Suppressor macrophage treated with lipopolysaccharide for 1 hour (primary cell): ENCODE data around the gene GJA9.
A peak's percentile ranks its signal among the peaks of the same experiment; 100 is the strongest.
"Not testable (repeated sequence)": the region's sequence is repeated elsewhere in the genome, so short reads cannot be mapped to it uniquely, and the experiment has no call there.

Source experiments
- DNase-seq, 3 donors: peaks; one replicate each; pipeline ENCODE4 v3.0.0-alpha.2; 2020 to 2022

GJA9 gene

GRCh38 chr1:38873027-38873969 lies 8.1 kb downstream of the GJA9 start, which contains the start of gene MYCBP:
TSS of gene MYCBP (minus strand) at chr1:38873348. CDS start at chr1:38873305, 43 bp downstream.
- peak; percentile 96 to 97 (median 97) for DNase-seq

GRCh38 chr1:38872401-38873026 lies 8.9 kb downstream of the GJA9 start:
- peak; percentile 31 to 41 (median 33) for DNase-seq

- no peak for DNase-seq
These were observed 10.4 kb downstream of the GJA9 start for GRCh38 chr1:38870996-38871395.

GRCh38 chr1:38867208-38867607 lies 14.2 kb downstream of the GJA9 start:
- DNase-seq = no peak

- DNase-seq = no peak
These were observed 16.2 kb downstream of the GJA9 start for GRCh38 chr1:38865112-38865715.

- no peak for DNase-seq
These were observed 21.0 kb downstream of the GJA9 start for GRCh38 chr1:38860454-38860795.

- DNase-seq = peak; percentile 99
These were observed 21.6 kb downstream of the GJA9 start, which contains the start of gene RRAGC for GRCh38 chr1:38859561-38860453. TSS of gene RRAGC (minus strand) at chr1:38859772. CDS start at chr1:38859646, 126 bp downstream.

GRCh38 chr1:38858833-38859560 lies 22.4 kb downstream of the GJA9 start:
- DNase-seq = peak; percentile 84 to 96 (median 90)

- DNase-seq = no peak
These were observed 28.6 kb downstream of the GJA9 start for GRCh38 chr1:38852780-38853179.

- peak; percentile 39 to 66 (median 66) for DNase-seq
These were observed 33.3 kb downstream of the GJA9 start for GRCh38 chr1:38848071-38848470.

GRCh38 chr1:38846210-38846609 lies 35.2 kb downstream of the GJA9 start:
- no peak for DNase-seq

- DNase-seq = not testable (repeated sequence)
These were observed 36.3 kb downstream of the GJA9 start for GRCh38 chr1:38845088-38845487.

GRCh38 chr1:38840281-38840680 lies 41.1 kb downstream of the GJA9 start:
- no peak for DNase-seq

- no peak for DNase-seq
These were observed 42.0 kb downstream of the GJA9 start for GRCh38 chr1:38839363-38839762.

GRCh38 chr1:38836316-38836715 lies 45.1 kb downstream of the GJA9 start:
- not testable (repeated sequence) for DNase-seq

GRCh38 chr1:38834937-38835827 lies 46.2 kb downstream of the GJA9 start:
- peak; percentile 83 to 90 (median 84) for DNase-seq

GRCh38 chr1:38834221-38834782 lies 47.1 kb downstream of the GJA9 start:
- peak in 2 of 3 donors; percentile 35 to 37 for DNase-seq

GRCh38 chr1:38833146-38833545 lies 48.2 kb downstream of the GJA9 start:
- no peak for DNase-seq

GRCh38 chr1:38832370-38832734 lies 49.0 kb downstream of the GJA9 start:
- no peak for DNase-seq

- DNase-seq = no peak
These were observed 49.5 kb downstream of the GJA9 start for GRCh38 chr1:38831731-38832369.
